WERI-Rb-1 (cell line): ENCODE results near the gene PHACTR4.
"Not testable (repeated sequence)": the region's sequence is repeated elsewhere in the genome, so short reads cannot be mapped to it uniquely, and the experiment has no call there.

Experiments used
- DNase-seq: peaks from one replicate; pipeline ENCODE4 v3.0.0-alpha.2; 2020
- H3K27ac ChIP-seq: fragments of 250-450 bp; sonication (Bioruptor Pico); 2 replicates; pipeline ENCODE4 v1.5.1; 2020; ENCODE audit warnings: mild to moderate bottlenecking, moderate library complexity
- H3K27me3 ChIP-seq: fragments of 250-450 bp; sonication (Bioruptor Pico); 2 replicates; pipeline ENCODE4 v1.5.1; 2021; ENCODE audit warnings: mild to moderate bottlenecking, low read depth, moderate library complexity; ENCODE audit not compliant: insufficient read depth, severe bottlenecking
- H3K36me3 ChIP-seq: fragments of 250-450 bp; sonication (Bioruptor Pico); 2 replicates; pipeline ENCODE4 v1.5.1; 2020; ENCODE audit warnings: mild to moderate bottlenecking, moderate library complexity
- H3K4me3 ChIP-seq: 2 replicates; pipeline ENCODE4 v1.5.1; 2011; ENCODE audit warnings: low read depth, mild to moderate bottlenecking, control low read depth, low read length
- H3K9me3 ChIP-seq: fragments of 250-450 bp; sonication (Bioruptor Pico); 2 replicates; pipeline ENCODE4 v1.5.1; 2021; ENCODE audit warnings: mild to moderate bottlenecking, moderate library complexity; ENCODE audit not compliant: severe bottlenecking
- CTCF ChIP-seq: IDR thresholded peaks from 2 replicates; pipeline ENCODE4 v1.5.1; 2011; ENCODE audit warnings: low read depth, mild to moderate bottlenecking, control low read depth, inconsistent platforms, low read length

Gene PHACTR4

GRCh38 chr1:28537457-28538199, 168.1 kb downstream of the PHACTR4 start:
- Histone ChIP-seq H3K27ac (no peak overlapping the region), H3K9me3 (no peaks in the 10 kb centered on the region), H3K27me3 (no peaks in the 10 kb centered on the region), H3K36me3 (peaks cover 53% of the 10 kb centered on the region), H3K4me3 (no peak overlapping the region)
- no peak for DNase-seq
- TF ChIP-seq CTCF = no peak

GRCh38 chr1:28538286-28538685, 168.7 kb downstream of the PHACTR4 start:
- Histone ChIP-seq H3K4me3 (no peak overlapping the region), H3K27me3 (no peaks in the 10 kb centered on the region), H3K9me3 (no peaks in the 10 kb centered on the region), H3K27ac (no peak overlapping the region), H3K36me3 (peaks cover 48% of the 10 kb centered on the region)
- no peak for DNase-seq
- TF ChIP-seq CTCF = no peak

- no peak overlapping the region for H3K4me3 ChIP-seq
- peak; percentile 20 for DNase-seq
- peak; percentile 37; the same call in 1 of the 2 replicates for TF ChIP-seq CTCF
- H3K36me3 ChIP-seq = peaks cover 30% of the 10 kb centered on the region
- H3K27ac ChIP-seq = no peak overlapping the region
- no peaks in the 10 kb centered on the region for H3K27me3 ChIP-seq
- H3K9me3 ChIP-seq = no peaks in the 10 kb centered on the region
Measured at GRCh38 chr1:28540651-28541050, 171.1 kb downstream of the PHACTR4 start.

GRCh38 chr1:28541414-28542015, 172.0 kb downstream of the PHACTR4 start:
- H3K9me3 ChIP-seq, H3K27ac ChIP-seq, DNase-seq, H3K4me3 ChIP-seq, H3K27me3 ChIP-seq: not testable (repeated sequence)
- peaks cover 21% of the 10 kb centered on the region for H3K36me3 ChIP-seq

- no peaks in the 10 kb centered on the region for H3K36me3 ChIP-seq
- no peaks in the 10 kb centered on the region for H3K9me3 ChIP-seq
- H3K27me3 ChIP-seq = no peaks in the 10 kb centered on the region
- DNase-seq = no peak
- no peak overlapping the region for H3K27ac ChIP-seq
- TF ChIP-seq CTCF = no peak
- H3K4me3 ChIP-seq = no peak overlapping the region
Measured at GRCh38 chr1:28545246-28545628, 175.7 kb downstream of the PHACTR4 start.

GRCh38 chr1:28548318-28548717, 178.8 kb downstream of the PHACTR4 start:
- Histone ChIP-seq H3K4me3 (no peak overlapping the region), H3K27ac (no peak overlapping the region), H3K36me3 (no peaks in the 10 kb centered on the region), H3K9me3 (no peaks in the 10 kb centered on the region), H3K27me3 (no peaks in the 10 kb centered on the region)
- no peak for TF ChIP-seq CTCF
- DNase-seq = no peak
